DMS153 treated with DMSO at 0.1 percent for 48 hours (cell line): ENCODE data around the gene PERP.
"Not testable (repeated sequence)": the region's sequence is repeated elsewhere in the genome, so short reads cannot be mapped to it uniquely, and the experiment has no call there.

Source experiments
- DNase-seq: peaks from one replicate; lab custom pipeline; 2025; ENCODE audit not compliant: unreplicated experiment; lab: John Stamatoyannopoulos, UW

Gene PERP

DNA sequence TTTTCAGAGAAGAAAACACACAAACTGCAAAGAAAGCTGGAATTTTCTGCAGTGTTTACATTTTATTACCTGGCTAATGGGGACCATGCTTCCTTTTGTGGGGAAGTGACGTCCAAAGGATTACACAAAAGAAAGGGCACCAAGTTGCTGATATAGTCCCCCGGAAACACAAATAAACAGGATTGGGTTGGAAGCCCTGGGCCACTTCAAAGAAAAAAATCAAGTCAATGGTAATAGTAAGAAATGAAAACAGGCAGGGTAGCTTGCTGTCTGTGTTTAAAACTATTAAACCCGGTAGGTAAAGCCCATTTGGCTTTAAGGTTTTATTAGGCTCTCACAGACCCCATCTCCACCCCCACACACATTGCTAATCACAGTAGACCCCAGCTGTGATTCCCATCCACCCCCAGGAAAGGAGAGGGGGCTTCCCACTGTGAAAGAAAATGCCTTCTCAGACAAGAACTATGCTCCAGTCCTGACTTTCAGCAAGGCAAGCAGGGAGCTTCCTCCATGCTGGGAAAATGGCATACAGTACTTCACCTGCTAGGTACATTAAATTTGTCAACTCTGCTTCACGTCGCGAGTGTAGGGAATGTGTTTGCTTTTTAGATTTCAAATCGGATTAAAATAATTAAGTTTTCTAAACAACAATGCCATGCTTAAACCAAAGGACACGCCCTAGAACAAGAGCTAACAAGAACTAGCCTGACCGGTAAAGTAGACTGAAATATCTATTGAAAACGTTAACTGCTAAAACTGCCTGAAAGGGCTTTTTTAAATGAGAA, 1.1 kb downstream of the PERP start:
- peak; percentile 17 for DNase-seq

DNA sequence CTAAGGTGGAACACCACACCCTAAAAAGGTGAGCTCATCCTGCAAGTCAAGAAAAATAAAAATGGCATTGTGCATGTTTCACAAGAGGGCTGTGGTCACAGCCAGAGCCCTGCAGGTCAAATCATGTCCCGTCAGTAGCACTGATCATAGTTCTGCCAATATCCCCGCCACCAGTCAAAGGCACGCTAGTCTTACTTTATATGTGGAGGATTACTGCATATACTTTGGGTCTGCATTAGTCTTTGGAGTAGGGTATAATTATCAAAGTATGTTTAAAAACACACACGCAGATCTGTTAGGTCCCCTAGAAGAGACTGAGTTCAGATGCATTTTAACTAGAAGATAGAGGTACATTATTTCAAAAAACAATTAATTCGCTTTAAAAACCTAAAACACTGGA, 1.8 kb downstream of the PERP start:
- DNase-seq = peak; percentile 29

DNA sequence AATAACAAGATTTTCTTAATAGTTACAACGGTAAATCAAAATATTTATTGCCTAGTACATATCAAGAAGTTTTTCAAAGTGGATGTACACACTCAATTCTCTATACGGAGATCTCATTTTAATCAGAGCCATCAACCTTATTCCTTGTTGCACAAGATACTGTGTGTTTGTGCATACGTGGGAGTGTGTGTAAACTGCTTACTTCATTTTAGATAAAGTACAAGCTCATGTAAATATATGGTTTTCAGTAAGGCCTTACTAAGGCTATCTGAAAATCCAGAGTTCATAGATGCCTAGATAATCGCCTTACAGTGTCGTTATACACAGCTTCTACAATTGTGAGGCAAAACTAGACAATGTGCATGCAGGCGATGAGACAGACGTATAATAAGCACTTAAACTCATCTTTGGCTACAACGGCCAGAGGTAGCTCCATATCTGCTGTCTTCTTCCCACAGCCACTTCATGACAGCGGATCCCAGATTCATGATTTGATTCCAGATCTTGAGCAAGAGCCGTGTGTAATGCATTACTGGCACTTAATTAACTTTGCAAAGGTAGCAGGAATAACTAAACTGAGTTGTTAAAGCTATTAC, 2.5 kb downstream of the PERP start:
- no peak for DNase-seq

GRCh38 chr6:138103871-138104270, 3.3 kb downstream of the PERP start:
- peak; percentile 13 for DNase-seq

DNA sequence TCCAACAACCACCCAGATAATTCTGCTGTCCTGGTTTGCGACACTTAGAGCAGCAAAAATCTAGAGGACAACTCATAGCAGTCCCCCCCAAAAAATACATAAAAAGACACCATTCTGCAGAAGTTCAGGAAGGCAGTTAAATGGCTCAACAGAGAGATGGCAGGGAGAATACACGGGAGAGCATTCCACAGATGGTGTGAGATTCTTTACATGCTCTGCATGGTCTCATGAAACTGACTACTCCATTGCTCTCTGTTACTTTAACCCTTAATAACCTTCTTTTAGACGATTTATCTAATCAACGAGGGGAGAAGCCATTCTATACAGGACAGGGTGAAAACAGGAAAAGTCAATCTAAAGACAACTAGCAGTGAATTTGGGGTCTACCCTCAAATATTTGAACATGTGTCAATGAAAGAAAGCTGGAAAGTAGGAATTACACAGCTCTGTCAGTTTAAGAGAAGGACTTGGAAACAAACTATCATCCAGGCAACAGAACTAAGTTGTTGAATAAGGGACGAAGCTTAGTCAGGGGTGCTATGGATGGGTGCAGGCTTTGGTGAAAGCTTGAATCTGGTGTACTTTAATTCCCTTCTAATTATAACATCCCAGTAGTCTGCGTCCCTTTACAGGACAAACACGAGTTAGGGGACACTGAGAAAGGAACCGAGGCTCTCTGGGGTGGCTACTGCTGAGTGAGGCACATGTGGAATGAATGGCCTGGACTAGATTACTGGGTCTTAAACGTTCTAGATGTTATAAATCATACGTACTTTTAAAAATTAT, 5.1 kb downstream of the PERP start:
- no peak for DNase-seq

DNA sequence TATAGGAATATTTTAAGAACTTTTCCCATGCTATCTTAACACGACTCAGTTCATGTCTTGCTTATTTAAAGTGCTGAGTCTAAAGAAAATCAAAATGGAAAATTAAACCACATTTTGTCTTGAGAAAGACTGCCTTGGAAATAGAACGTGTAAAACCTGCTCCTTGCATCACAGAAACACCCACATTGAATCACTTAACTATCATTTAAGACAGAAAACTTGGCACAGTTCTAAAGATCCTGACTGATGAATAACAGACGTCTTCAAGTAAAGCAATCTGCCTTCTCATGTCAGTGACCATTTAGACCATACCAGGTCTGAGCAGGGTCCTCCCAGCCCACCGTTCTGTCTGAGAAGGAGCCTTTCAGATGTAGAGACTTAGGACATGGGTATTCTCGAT, 7.4 kb downstream of the PERP start:
- no peak for DNase-seq

DNA sequence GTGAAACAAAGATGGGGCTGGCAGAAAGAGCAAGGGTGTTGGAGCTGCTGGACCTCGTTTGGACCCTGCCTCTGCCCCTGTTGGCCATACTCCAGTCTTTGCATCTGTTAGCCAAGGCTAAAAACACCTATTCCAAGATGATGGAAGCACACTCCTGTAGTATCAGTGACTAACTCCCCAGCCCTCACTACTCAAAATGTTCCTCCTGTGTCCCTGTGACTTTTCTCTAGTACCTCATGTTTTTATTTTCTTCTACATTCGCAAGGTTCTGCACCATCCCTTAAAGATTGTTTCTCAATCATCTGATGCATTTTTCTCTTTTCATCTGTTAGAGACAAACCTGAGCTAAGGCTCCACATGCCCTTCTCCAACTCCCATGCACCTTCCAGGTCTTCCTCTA, 8.9 kb downstream of the PERP start:
- no peak for DNase-seq

DNA sequence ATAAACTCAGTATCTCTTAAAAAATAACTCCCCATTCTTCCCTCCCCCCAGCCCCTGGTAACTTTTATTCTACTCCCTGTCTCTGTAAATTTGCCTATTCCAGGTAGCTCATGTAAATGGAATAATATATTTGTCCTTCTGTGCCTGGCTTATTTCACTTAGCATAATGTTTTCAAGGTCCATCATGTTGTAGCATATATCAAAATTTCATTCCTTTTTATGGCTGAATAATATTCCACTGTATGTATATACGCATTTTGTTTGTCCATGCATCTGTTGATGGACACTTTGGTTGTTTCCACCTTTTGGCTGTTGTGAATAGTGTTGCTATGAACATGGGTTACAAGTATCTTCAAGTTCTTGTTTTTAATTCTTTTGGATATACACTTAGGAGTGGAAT, 13.0 kb downstream of the PERP start:
- DNase-seq = no peak

- no peak for DNase-seq
Measured at GRCh38 chr6:138093632-138094031, 13.6 kb downstream of the PERP start.

DNA sequence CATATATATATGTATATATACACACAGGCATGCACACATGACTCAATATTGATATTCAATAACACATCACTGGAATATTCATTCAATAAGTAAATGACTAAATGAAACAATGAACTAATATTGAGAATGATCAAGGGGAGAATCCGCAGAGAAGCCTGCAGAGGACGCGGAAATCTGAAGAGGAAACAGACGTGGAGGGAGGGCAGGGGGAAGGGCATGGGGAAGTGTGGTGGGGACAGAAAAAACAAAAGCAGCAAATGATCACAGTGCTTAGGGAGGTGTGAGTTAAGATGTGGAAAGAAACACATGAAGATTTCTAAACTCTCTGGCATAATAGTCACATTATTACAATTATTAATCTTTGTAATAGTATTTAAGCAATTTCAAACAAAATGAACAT, 14.5 kb downstream of the PERP start:
- no peak for DNase-seq

DNA sequence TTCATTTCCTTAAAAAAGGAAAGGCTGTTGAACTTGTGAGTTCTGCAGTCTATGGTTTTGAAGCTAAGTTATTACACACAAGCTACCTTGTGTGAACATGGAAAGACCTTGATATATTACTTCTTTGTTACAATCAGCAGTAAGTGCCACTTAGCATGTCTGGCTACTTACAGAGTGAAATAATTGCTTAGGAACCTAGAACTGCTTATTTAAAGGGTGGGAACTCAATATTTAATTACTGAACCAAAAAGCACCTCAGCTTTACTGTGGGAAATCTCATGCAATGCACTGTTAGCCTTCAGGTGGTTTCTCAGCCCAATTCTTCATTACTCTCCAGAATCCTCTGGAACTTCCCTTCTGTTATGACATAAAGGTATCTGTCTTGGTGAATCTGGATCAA, 17.9 kb downstream of the PERP start:
- DNase-seq = no peak

GRCh38 chr6:138088326-138088762, 18.9 kb downstream of the PERP start:
- peak; percentile 59 for DNase-seq

DNA sequence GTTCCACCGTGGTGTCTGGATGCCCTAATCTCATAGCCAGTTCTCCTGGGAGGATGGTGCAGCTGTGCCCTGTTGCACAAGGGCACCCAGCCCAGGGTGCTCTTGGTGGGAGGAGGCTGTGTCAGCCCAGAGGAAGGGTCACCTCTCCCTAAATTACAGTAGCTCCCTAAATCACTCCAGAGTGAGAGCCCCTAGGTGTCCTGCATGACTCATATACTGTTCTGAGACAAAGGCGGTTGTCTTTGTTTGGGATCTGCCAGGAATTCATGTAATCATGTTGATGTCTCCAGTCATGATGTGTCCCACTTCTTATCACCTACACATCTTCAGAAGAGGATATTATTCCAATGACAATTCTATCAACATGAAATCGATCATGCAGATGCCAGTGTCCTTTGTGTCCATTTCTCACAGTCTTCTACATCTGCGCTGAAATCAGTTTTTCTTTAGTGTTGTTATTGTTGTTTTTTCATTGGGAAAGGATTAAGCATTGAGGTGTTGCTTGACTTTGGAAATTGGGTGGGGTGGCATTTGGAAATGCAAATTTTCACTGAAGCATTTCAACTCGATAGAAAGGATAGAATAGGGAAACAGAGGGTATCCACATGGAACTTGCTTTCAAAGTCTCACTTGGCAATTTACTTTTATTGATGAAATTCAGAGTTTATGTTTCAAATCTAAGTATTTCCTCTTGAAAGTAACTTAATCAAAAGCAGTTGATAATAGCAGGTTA, 19.5 kb downstream of the PERP start:
- peak; percentile 48 for DNase-seq

DNA sequence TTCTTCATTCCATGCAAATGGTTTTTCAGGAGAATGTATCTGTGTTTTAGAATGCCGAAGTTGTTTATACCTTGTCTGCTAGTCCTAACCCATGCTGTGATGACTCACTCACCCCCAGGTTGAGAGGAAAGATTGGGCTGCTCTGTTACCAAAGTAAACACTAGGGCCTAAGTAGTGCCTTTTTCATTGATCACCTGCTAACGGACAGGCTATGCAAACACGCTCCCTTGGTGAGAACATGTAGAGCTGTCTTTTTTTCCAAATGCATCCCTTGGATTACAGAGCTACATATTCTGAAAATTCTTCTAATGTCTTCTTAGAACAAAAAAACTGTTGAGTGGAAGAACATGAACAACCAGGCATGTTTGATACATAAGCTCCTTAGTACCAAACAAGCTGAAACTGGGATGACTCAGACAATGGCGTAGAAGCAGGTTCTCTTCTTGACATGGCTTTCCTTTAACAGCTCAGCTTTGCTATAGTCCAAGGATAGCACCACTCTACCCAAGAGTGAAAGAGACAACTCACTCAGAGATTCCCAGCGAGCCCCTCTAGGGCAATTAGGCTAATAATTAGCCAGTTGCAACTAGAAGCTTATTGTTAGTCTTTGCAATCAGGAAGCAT, 20.5 kb downstream of the PERP start:
- DNase-seq = peak; percentile 70

DNA sequence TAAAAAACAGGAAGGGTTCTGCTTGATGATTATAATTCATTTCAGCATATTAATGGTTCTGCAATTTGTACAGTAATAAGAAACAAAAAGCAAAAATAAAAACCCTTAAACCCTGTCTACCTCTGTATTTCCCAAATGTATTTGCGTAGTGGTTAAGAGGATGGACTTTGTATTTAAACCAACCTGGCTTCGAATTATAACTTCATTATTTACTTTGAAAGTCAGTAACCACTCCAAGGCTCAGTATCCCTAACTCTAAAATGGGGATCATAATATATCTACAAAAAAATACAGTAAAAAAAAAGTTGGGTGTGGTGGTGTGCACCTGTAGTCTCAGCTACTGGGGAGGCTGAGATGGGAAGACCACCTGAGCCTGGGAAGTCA, 21.4 kb downstream of the PERP start:
- no peak for DNase-seq

GRCh38 chr6:138084904-138085838, 22.0 kb downstream of the PERP start:
- no peak for DNase-seq

DNA sequence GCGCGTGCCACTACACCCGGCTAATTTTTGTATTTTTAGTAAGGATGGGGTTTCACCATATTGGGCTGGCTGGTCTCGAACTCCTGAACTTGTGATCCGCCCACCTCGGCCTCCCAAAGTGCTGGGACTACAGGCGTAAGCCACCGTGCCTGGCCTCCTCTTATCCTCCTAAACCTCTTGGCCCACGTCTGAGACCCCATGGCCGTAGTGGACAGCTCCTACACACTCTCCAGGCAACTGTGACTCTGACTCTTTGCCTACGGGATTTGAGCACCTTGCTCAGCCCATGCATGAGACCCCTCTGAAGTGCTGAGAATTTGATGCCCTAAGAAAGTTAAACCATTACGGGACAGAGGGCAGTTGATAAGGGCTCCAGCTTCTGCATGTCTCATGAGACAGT, 25.0 kb downstream of the PERP start:
- DNase-seq = no peak

DNA sequence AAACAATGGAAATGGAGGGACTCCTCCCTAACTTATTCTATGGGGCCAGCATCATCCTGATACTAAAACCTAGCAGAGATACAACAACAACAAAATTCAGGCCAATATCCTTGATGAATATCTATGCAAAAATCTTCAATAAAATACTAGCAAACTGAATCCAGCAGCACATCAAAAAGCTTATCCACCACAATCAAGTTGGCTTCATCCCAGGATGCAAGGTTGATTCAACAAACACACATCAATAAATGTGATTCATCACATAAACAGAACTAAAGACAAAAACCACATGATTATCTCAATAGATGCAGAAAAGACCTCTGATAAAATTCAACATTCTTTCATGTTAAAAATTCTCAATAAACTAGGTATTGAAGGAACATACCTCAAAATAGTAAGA, 27.7 kb downstream of the PERP start:
- not testable (repeated sequence) for DNase-seq

GRCh38 chr6:138078491-138078890, 28.7 kb downstream of the PERP start:
- no peak for DNase-seq

- DNase-seq = no peak
Measured at GRCh38 chr6:138073264-138073663, 34.0 kb downstream of the PERP start.
